Stomach smooth muscle (tissue), 2 donors: ENCODE data around the gene SLC22A15.
"Not testable (repeated sequence)": the region's sequence is repeated elsewhere in the genome, so short reads cannot be mapped to it uniquely, and the experiment has no call there.

Experiments
- H3K27ac ChIP-seq: one replicate; pipeline ENCODE4 v1.7.0; 2013; ENCODE audit warnings: mild to moderate bottlenecking, low read length, inconsistent platforms
- H3K27me3 ChIP-seq, 2 donors: one replicate each; pipeline ENCODE4 v1.7.0; 2013; ENCODE audit warnings: low read length in 2 of 2; ENCODE audit not compliant: insufficient read depth in 2 of 2, control insufficient read depth in 1 of 2
- H3K36me3 ChIP-seq, 2 donors: one replicate each; pipeline ENCODE4 v1.7.0; 2013; ENCODE audit warnings: low read length in 2 of 2; ENCODE audit not compliant: control insufficient read depth in 2 of 2, insufficient read depth in 2 of 2
- H3K4me1 ChIP-seq: one replicate; pipeline ENCODE4 v1.7.0; 2013; ENCODE audit warnings: low read length; ENCODE audit not compliant: control insufficient read depth, insufficient read depth
- H3K4me3 ChIP-seq, 2 donors: one replicate each; pipeline ENCODE4 v1.7.0; 2013; ENCODE audit warnings: low read length in 2 of 2
- H3K9ac ChIP-seq, 2 donors: one replicate each; pipeline ENCODE4 v1.7.0; 2013; ENCODE audit warnings: low read length in 2 of 2, mild to moderate bottlenecking in 1 of 2
- H3K9me3 ChIP-seq, 2 donors: one replicate each; pipeline ENCODE4 v1.7.0; 2013; ENCODE audit warnings: low read length in 2 of 2; ENCODE audit not compliant: control insufficient read depth in 2 of 2
- donor health status: healthy.
- donor health status: Pancreatic carcinoma.

SLC22A15 gene

DNA sequence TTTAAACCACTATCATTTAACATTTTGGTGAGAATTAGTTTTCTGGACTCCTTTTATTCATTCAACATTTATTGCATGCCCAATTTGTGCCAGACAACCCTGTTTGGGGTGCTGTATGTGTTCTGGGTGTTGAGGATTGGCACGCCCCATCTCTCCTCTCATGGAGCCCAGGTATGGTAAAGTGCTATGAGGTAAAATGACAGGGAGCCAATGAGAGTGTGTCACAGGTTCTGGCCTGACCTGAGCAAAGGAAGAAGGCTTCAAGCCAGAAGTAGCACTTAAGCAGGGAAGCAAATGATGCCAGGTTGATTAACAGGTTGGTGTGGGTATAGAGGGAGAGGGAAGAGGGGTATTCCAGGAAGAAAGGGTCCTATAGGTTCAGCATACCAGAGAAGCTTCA is 21.1 kb upstream of the SLC22A15 start:
- no peaks in the 10 kb centered on the region for H3K27me3 ChIP-seq
- H3K27ac ChIP-seq, result no peak overlapping the region
- no peaks in the 10 kb centered on the region for H3K36me3 ChIP-seq
- no peak overlapping the region for H3K9ac ChIP-seq
- no peak overlapping the region for H3K4me3 ChIP-seq
- H3K9me3 ChIP-seq, result no peaks in the 10 kb centered on the region
- no peaks in the 10 kb centered on the region for H3K4me1 ChIP-seq

DNA sequence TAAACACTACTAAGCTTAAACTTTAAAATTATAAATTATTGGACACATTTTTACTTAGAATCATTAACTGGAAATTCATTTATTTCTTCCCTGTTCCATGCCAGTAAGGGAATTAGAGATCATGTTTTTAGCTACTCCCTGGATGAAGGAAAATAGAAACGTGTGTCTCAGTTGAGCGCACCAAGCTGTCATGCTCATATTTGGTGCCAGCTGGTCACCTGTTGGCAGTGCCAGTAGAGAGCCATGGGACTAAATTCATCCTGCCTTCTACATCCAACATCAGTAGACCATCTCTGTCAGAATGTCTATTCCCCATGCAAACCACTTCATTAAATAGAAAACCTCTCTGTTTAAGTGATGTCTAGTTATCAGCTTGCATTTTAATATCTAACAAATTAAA is 17.4 kb upstream of the SLC22A15 start:
- Histone ChIP-seq H3K9me3 (no peaks in the 10 kb centered on the region), H3K27me3 (no peaks in the 10 kb centered on the region)

DNA sequence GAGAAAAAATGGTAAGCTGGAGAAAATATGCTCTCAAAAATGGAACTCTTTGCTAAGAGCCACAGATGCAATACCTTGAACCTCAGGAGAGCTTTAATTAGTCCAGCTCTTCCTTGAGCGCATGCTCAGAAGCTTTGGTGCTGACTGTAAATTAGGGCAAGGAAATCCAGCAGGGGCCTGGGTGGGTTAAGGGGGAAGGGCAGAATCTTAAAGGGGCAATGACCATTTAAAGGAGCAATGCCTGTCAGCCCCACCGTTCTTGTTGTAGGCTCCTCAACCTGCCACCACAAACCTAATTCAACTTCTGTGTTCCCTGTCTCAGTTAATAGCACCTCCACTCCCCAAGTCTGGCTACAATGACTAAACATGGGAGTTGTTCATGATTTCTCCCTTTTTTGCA is 6.8 kb upstream of the SLC22A15 start:
- Histone ChIP-seq H3K27ac (no peak overlapping the region), H3K9me3 (no peaks in the 10 kb centered on the region), H3K27me3 (peaks cover 0 to 4% of the 10 kb centered on the region in 2 donors), H3K4me3 (no peak overlapping the region), H3K36me3 (no peaks in the 10 kb centered on the region), H3K4me1 (no peaks in the 10 kb centered on the region), H3K9ac (no peak overlapping the region)

More for the DNA sequence above, 17.4 kb upstream of the SLC22A15 start:
- no peak overlapping the region for H3K9ac ChIP-seq
- no peaks in the 10 kb centered on the region for H3K36me3 ChIP-seq
- no peak overlapping the region for H3K4me3 ChIP-seq
- no peaks in the 10 kb centered on the region for H3K4me1 ChIP-seq
- H3K27ac ChIP-seq, result no peak overlapping the region

DNA sequence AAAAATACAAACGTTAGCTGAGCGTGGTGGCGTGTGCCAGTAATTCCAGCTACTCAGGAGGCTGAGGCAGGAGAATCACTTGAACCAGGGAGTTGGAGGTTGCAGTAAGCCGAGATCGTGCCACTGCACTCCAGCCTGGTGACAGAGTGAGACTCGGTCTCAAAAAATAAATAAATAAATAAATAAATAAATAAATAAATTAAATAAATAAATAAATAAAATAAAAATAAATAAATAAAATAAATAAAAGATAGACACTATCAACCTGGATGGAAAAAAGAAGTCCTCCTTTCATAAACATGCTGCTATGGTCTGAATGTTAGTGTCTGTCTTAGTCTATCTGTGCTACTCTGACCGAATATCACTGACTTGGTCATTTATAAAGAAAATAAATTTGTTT is 4.5 kb upstream of the SLC22A15 start:
- H3K9me3 ChIP-seq, H3K36me3 ChIP-seq, H3K9ac ChIP-seq, H3K27ac ChIP-seq, H3K27me3 ChIP-seq, H3K4me3 ChIP-seq, H3K4me1 ChIP-seq: not testable (repeated sequence)

DNA sequence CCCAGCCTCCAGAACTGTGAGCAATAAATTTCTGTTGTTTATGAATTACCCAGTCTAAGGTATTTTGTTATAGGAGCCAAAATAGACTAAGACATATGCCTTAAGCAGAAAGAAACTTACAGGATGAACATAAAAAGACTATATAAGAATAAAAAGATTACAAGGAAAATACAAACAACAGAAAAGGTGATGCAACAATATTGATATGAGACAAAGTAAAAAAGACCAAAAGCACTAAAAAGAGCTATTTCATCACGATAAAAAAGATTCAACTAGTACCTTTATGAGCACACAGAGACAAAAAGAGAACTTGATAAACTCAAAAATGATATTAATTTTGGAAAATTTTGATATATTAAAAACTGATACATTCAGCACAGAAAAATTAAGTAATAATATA is 3.2 kb upstream of the SLC22A15 start:
- no peak overlapping the region for H3K9ac ChIP-seq
- H3K9me3 ChIP-seq, result no peaks in the 10 kb centered on the region
- no peak overlapping the region for H3K27ac ChIP-seq
- no peaks in the 10 kb centered on the region for H3K36me3 ChIP-seq
- peaks cover 9 to 13% of the 10 kb centered on the region in 2 donors for H3K27me3 ChIP-seq
- peaks cover 2% of the 10 kb centered on the region for H3K4me1 ChIP-seq
- H3K4me3 ChIP-seq, result no peak overlapping the region

DNA sequence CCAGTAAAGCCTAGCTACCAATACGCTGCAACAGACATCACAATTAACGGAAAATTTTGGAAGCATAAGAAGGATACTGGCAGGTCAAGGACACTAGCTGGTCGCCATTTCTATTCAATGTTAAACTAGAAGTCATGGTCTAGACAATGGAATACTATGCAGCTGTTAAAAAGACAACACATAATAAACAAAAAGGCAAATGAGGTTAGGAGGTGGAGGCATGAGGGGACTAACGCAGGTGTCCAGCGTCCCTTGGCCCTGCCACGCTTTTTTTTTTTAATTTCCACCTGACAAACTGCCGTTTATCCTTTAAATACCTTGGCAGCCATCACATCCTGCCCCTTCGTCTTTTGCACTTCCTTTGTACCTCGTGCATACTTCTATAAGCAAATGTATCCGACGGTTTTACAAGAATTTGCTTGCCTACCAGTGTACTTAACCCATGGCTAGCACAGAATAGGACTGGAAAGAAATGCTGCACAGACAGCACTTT is 698 bp upstream of the SLC22A15 start:
- peaks cover 9 to 13% of the 10 kb centered on the region in 2 donors for H3K27me3 ChIP-seq

DNA sequence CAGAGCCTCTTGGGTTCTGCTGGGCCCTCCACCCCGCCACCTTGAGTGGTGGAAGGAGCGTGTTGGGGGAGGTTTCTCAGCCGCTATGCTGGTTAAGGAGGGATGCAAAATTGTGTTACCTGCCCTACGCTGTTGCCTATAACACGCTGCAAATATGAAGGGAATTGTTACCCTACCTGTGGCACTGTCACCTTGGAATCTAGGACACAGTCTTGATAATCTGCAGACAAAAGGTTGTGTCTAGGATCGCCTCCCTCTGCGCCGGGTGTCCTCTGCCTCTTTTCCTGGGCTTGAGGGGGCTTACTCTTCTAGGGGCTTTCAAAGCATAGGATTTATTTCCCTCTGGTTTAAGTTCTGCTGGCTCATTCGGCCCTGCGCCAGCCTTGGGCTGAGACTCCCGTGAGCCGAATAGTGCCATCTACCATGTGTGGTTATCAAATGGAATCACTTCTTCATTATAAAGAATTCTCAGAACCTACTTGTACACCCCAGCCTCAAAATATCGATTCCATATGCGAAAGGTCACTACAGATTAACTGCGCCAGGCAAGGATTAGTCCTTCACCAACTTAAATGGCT is 697 bp downstream of the SLC22A15 start:
- no peak overlapping the region for H3K9ac ChIP-seq
- no peaks in the 10 kb centered on the region for H3K9me3 ChIP-seq
- H3K36me3 ChIP-seq, result no peaks in the 10 kb centered on the region
- H3K27ac ChIP-seq, result no peak overlapping the region
- peaks cover 9 to 11% of the 10 kb centered on the region in 2 donors for H3K27me3 ChIP-seq
- H3K4me3 ChIP-seq, result peak overlapping the region; percentile 44 to 70
- peaks cover 2% of the 10 kb centered on the region for H3K4me1 ChIP-seq

More for the DNA sequence above, 698 bp upstream of the SLC22A15 start:
- H3K9me3 ChIP-seq, result no peaks in the 10 kb centered on the region
- H3K27ac ChIP-seq, result no peak overlapping the region
- peak overlapping the region in 1 of 2 donors; percentile 70 for H3K4me3 ChIP-seq
- peaks cover 2% of the 10 kb centered on the region for H3K4me1 ChIP-seq
- H3K9ac ChIP-seq, result peak overlapping the region; percentile 22 to 33
- H3K36me3 ChIP-seq, result no peaks in the 10 kb centered on the region

DNA sequence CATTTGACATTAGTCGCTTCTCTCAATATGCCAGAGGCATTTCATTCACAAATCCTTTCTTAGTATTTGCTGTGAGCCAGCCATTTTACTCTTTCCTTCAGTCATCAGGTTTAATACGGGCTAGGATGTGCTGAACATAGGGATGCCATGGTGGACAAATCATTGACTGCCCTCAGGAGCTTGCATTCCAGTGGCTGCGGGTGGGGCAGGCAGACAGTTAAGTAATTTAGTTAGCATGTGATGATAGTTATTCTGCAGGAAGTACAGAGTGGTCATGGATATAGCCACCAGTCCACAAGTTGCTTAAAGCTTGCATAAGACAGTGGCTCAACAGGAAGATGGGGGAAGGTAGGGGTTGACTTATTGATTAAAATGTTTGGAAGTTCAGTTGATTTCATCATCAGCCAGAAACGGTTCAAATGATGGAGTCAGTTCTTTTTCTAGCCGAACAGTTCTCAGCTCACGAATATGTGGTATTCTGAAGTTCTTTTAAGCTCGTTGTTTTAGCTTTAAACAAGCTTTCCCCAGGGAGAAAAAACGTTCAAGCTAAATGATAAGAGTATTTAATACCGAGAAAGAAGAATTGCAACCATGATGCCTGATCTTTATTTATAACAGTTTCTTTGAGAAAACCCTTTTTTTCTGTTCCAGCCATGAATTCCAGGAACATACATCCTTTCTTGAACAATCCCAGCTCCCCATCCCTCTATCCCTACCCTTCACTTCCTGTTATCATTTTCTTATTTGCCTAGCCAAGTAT is 1.4 kb downstream of the SLC22A15 start:
- Histone ChIP-seq H3K4me1 (peaks cover 2% of the 10 kb centered on the region), H3K36me3 (no peaks in the 10 kb centered on the region), H3K4me3 (peak overlapping the region in 1 of 2 donors; percentile 31), H3K9ac (no peak overlapping the region), H3K9me3 (no peaks in the 10 kb centered on the region), H3K27me3 (peaks cover 9 to 10% of the 10 kb centered on the region in 2 donors), H3K27ac (no peak overlapping the region)

DNA sequence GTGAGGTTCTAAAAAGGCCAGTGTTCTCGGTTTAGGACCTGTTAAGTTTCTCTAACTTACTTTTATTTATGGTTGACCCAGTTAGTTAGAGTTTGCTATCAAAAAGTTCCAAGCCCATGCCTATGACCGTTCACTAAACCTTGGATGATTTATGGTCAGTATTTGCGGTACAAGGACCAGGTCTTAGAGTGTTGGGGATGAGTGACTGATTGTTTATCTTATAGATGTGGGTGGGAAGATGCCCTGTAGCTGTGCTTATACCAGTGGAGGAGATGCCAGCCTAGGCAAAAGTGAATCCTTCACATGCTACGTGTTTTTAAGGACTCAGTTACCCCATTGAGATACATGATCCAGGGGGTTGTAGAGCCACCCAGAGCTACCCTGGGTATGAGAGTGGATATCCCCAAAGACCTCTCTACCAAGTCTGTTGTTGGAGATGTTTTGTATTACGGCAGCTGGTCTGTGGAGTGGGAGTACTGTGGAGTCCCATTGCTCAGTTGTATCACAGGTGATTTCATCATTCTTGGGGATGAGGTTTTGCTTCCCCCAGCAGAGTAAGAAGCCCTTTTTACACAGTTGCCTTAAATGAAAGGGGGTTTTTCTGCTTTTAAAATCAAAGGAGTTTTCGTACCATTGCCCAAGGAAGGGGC is 2.1 kb downstream of the SLC22A15 start:
- Histone ChIP-seq H3K36me3 (no peaks in the 10 kb centered on the region), H3K4me1 (peaks cover 2% of the 10 kb centered on the region), H3K27ac (no peak overlapping the region), H3K9ac (no peak overlapping the region), H3K9me3 (no peaks in the 10 kb centered on the region), H3K27me3 (peaks cover 9% of the 10 kb centered on the region in 2 donors), H3K4me3 (no peak overlapping the region)

DNA sequence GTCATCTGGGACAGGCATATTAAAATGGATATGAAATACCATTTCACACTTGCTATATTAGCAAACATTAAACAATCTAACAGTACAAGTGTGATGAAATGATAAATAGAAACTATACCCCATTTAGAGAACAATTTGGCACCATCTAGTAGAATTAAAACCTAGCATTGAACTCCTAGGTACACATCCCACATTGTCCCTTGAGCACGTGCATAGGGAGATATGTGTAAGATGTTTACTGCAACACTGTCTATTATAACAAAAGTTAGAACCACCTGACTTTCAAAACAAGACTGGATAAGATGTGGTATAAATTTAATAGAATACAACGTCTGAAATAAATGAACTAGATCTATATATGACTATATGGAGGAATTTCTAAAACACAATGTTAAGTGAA is 3.8 kb downstream of the SLC22A15 start:
- Histone ChIP-seq H3K9ac (no peak overlapping the region), H3K4me3 (no peak overlapping the region), H3K27me3 (peaks cover 9% of the 10 kb centered on the region in 2 donors), H3K4me1 (peaks cover 2% of the 10 kb centered on the region), H3K27ac (no peak overlapping the region), H3K9me3 (no peaks in the 10 kb centered on the region), H3K36me3 (no peaks in the 10 kb centered on the region)
